NCI-H2196 (cell line): ENCODE measurements around the gene CTDP1.

ENCODE experiments used
- DNase-seq: peaks from one replicate; lab custom pipeline; 2025; ENCODE audit not compliant: unreplicated experiment; lab: John Stamatoyannopoulos, UW

Gene CTDP1, protein sequence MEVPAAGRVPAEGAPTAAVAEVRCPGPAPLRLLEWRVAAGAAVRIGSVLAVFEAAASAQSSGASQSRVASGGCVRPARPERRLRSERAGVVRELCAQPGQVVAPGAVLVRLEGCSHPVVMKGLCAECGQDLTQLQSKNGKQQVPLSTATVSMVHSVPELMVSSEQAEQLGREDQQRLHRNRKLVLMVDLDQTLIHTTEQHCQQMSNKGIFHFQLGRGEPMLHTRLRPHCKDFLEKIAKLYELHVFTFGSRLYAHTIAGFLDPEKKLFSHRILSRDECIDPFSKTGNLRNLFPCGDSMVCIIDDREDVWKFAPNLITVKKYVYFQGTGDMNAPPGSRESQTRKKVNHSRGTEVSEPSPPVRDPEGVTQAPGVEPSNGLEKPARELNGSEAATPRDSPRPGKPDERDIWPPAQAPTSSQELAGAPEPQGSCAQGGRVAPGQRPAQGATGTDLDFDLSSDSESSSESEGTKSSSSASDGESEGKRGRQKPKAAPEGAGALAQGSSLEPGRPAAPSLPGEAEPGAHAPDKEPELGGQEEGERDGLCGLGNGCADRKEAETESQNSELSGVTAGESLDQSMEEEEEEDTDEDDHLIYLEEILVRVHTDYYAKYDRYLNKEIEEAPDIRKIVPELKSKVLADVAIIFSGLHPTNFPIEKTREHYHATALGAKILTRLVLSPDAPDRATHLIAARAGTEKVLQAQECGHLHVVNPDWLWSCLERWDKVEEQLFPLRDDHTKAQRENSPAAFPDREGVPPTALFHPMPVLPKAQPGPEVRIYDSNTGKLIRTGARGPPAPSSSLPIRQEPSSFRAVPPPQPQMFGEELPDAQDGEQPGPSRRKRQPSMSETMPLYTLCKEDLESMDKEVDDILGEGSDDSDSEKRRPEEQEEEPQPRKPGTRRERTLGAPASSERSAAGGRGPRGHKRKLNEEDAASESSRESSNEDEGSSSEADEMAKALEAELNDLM

DNA sequence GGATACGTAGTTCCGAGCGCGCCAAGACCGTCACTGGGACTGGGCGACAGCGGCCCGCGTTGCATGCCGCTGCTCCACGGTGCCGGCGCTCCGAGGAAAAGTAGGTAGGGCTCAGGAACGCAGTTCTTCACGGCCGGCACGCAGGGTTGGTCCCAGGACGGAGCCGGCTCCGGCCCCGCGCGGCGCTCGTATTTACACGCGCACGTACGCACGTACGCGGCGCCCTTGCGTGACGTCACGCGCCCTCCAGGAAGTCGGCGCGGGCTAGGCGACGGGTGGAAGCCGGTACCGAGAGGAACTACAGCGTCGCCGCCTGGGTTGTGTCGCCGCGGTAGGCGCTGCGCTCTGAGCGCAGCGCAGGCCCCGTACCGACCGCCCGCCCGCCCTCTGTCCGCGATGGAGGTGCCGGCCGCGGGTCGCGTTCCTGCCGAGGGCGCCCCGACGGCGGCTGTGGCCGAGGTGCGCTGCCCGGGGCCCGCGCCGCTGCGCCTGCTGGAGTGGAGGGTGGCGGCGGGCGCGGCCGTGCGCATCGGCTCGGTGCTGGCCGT lies at the start of gene CTDP1:
TSS of gene CTDP1 (plus strand) at position 252 of the 548 bp plus-strand sequence. CDS start at position 397, 145 bp downstream.
- DNase-seq, result peak; percentile 94

DNA sequence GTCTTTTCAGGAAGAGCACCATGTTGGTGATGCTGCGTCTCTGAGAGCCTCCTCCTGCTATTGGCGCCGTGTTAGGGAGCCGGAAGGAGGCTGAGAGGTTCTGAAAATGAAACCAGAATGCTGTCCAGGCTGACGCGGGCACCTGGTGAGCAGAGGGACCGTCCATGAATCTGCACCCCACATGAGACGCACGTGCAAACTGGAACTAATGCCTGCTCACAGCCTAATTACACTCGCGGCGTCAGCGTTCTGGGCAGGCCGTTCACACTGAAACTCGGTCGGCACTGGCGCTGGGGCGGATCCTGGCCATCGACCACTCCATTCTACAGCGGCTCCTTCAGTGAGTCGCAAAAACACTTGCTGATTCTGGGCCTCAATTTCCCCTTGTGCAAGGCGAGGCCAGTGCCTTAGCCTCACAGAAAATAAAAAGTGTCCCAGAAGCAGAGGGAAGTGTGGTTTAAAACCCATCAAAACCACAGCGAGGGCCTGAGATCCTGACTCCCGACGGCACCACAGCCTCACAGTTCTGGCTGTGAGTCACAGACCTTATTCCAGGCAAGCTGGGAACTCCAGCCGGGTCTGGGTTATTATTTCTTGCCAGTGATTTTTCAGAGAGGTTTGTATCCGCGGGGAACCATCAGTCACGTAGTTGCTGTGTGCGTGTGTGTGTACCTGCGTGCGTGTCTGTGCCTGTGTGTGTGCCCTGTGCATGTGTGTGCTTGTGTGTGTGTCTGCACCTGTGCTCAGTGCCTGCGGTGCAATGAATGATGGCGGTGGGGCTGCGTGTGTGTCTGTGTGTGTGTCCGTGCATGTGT lies 49.1 kb upstream of the CTDP1 start:
- no peak for DNase-seq

DNA sequence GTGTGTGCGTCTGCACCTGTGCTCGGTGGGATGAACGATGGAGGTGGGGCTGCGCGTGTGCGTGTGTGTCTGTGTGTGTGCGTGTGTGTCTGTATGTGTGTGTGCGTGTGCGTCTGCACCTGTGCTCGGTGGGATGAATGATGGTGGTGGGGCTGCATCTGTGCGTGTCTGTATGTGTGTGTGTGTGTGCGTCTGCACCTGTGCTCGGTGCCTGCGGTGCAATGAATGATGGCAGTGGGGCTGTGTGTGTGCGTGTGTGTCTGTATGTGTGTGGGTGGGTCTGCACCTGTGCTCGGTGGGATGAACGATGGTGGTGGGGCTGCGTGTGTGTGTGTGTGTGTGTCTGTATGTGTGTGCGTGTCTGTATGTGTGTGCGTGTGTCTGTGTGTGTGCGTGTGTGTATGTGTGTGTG lies 48.5 kb upstream of the CTDP1 start:
- DNase-seq, result no peak

DNA sequence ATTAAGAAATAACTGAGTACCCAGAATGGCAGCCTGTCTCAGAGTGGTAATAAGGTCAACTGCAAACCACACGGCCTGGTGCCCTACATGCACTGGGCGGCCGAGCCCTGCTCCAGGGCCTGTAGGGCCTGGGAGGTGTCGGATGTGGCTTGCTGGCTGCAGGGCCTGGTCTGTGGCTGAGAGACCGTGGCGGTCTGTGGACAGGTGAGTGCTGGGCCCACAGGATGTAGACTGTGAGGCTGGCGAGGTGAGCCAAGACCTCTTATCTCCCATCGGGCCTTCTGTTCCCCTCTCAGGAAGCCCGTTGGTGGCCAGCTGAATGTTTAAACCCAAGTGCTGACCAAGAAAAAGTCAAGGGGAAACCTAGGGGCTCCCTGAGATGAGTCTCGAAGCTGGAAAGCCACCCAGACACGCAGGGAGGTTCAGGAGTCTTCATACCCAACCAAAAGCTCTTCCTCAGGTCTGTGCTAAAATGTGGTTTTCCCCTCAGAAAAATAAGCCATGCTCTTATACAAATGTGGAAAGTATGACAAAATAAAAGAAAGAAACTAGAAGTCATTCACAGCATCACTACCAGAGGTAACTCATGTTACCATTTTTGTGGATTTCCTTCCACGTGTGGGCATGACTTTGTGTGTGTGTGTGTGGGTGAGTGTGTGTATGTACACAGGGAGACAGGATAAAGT lies 47.7 kb upstream of the CTDP1 start:
- DNase-seq, result no peak

DNA sequence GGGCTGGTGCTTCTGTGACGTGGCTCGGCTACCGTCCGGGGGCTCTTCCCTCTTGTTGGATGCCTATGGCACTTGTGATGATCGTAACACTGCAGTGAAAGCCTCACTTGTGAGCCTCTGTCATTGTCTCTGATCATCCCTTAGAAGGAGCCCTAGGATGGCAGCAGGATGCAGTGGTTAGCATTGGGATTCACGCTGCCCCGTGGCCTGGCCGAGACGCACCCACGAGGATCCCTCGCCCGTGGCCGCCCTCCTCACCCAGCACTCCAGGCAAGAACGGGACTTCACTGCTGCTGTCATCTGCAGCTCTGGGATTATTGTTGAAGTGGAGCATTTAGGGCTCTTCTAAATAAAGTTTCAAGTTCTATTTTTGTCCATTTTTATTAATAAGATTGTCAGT lies 46.8 kb upstream of the CTDP1 start:
- no peak for DNase-seq

DNA sequence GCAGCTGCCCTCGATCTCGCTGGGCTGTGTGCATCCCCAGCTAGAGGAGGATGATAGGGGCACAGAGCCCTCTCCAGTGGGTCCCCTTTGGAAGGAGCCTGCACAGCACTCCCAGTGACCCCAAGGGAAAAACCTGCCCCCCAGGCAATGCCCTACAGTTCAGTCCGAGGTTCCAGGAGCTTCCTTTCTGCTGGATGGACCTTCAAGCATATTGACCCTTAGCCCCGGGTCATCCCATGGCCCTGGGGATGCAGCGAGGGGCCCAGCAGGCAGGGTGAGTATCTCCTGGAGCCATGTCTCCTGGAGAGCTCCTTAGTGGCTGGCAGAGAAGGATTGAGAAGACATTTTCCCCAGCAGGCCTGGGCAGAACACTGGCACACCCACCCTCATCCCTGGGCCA lies 45.4 kb upstream of the CTDP1 start:
- DNase-seq, result no peak

DNA sequence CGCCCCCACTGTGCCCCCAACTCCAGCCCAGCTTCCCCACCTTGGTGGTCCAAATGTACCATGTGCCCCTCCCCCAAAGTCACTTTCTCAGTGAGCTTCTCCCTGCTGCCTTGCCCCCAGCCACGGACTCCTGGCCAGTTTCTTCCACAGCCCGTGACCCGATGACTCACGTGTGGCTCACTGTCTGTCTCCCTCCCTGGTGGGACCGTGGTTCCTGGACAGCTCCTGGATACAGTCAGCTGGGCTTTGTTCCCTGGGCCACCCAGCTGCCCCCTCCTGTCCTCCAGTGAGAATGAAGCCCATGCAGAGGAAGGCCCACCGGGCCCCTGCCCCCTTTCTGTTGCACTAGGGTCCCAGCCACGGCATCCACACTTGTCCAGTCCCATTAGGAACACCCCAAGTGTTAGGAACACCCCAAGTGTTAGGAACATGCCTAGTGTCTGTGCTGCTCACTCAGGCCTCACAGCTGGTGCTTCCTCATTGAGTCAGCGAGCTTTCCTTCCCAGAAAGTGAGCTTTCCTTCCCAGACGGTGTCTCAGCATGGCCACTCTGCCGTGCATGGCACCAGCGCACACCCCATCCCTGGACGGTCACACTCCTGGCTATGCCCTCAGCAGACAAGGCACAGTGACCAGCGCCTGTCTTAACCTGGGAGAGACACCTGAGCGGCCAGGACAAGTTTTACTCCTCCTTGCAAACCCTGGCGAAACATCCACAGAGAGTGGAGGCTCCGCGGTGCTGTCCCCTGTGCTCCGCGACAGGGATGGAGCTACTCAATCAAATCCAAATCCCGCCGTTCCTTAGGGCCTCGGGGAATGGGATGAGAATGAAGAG lies 44.8 kb upstream of the CTDP1 start:
- DNase-seq, result no peak

DNA sequence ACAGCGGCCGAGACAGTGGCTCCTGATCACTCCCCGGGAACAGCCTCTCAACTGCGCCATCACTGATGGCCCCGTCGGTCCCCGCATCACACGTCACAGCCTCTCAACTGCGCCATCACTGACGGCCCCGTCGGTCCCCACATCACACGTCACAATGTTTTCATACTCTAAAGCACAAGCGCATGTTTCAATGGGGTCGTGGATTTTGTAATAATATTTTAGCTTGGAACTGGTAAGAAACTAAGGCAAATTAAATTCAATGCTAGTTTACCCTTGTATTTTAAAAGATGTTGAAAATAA lies 44.2 kb upstream of the CTDP1 start:
- DNase-seq, result no peak

DNA sequence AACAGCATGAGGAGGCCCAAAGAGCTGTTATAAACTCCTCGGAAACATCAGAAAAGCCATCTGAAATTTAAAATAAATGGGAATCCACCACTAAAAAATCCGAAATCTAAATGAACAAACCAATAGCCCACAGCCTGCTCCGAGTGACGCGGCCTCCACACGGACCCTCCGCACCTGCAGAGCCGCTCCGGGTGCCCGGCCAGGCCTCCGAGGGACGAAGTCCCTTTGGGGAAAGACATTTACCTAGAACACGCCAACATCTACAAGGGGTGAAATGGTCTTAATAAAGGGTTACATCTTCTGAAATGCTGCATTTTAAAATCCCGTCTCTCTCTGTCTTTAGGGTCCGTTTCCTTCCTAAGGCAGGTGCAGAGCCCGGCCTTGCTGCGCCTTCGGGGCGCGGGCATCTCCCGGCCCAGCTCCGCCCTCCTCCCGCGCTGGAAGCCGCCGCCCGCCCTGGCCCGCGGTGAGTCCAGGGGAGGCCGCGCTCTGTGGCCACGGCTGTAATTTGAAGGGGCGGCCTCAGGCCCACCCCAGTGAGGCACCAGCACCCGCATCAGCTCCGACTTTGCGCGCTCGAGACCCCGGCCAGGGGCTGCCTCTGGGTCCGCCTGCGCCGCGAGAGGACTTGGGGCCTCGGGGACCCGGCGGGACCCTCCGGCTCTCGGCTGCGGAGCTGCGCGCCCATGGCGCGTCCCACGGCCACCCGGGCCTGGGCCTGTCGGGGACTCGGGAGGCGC lies 42.3 kb upstream of the CTDP1 start:
- DNase-seq, result no peak

DNA sequence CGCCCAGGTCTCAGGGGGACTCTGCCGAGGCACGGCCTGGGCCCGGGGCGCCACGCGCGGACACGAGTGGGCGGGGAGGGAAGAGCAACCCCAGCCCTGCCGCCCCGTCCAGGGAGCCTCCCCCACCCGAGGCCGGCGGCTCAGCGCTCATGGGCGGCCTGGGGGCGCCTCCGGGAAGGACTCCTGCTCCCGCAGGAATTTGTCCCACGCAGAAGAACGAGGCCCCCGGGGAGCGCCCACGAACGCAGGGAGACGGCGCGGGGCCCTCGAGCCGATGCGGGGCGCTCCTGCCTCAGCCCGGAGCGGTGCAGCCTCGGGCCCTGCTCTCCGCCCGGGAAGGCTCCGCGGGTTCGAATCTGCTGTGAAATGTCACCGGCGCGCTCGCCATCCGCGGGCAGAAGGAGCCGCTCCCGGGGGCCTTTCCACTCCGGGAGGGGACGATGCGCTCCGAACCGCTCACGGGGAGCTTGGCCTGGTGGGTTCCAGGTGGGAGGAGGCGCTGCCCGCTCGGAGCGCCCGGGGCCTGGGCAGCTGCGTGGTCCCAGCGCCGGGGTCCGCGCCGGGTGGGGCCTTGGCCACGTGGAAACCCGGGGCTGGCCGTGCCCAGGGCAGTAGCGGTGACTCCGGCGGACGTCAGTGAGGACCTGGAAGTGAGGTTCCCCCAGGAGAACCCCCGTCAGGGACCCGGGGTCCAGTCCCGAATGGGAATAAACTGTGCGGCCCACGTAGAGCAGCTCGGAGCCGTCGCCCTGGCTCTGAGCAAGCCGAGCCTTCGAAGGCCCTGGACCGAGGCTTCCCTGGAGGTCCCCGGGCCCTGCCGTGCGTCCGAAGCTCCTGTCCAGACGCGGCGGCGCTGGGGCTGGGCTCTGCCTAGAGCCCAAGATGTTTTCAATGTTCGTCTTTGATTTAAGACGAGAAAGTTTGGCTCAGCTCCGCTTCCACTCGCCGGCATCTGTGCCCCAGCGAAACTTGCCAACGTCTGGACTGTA lies 41.4 kb upstream of the CTDP1 start:
- no peak for DNase-seq

DNA sequence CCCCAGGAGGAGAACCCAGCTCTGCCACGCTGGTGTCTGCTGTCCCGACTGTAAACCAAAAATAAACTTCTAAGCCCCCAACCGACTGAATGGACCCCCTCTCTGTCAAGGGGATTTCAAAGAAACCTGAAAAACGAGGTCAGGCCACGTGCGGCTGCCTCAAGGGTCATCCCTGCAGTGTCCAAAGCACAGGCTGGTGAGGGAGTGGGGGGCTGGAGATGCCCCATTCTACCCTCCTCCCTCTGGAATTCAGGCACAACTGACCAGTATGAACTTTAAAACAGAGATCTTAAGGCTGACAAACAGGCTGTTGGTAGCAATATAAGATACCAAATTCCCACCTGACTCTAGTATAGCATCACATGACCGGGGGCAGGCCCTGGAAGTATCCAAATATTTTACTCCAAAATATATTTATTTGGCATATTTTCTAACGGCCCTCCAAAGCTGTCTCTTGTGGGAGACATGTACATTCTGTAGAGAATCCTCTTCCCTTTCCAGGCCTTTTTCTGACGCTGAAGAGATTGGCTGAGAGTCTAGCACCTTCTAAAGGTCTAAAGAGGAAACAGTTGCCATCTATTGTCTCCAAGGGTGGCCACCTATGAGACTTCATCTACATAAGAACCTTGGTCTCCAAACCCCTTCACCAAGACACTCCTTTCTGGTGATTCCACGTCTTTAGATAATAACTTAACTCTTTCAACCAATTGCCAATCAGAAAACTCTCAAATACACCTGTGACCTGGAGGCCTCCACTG lies 40.4 kb upstream of the CTDP1 start:
- peak; percentile 14 for DNase-seq

DNA sequence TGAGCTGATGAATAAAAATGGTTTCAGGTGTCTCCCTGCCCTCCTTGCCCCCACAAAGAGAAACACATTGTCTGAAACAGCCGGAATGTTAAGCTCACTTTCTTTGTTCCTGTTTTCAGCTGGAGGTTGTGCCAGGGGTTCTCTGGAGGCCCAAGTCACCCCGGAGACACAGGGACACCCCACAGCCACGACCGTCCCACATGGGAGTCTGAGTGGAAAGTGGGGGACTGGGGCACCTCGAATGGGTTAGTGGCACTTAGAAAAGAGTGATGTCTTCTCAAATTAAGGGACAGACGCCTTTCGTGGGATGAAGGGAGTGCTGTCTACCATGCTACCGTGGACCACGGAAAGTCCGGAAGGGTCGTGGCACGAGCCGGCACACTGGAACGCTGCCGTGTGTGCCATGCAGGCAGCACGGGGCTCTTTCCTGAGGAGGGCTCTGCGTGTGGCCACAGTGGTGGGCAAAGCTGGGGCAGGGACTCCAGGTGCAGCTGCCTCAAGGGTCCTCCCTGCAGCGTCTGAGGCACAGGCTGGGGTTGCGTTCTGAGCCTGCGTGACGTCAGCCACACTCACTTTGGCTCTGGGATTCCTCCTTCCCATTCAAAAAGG lies 39.4 kb upstream of the CTDP1 start:
- DNase-seq, result no peak

DNA sequence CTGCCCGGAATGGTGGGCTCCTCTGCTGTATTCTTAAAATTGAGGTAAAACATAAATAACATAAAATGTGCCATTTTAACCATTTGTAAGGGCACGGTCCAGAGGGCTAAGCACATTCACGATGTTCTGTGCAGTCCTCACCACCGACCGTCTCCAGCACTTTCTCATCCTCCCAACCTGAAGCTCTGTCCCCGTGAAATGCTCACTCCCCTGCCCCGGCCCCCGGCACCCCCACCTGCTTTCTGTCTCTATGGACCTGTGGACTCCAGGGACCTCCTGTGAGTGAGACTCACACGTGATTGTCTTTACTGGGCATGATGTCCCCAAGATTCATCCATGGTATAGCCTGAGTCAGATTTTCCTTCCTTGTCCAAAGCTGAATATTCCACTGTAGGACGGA lies 38.7 kb upstream of the CTDP1 start:
- no peak for DNase-seq

DNA sequence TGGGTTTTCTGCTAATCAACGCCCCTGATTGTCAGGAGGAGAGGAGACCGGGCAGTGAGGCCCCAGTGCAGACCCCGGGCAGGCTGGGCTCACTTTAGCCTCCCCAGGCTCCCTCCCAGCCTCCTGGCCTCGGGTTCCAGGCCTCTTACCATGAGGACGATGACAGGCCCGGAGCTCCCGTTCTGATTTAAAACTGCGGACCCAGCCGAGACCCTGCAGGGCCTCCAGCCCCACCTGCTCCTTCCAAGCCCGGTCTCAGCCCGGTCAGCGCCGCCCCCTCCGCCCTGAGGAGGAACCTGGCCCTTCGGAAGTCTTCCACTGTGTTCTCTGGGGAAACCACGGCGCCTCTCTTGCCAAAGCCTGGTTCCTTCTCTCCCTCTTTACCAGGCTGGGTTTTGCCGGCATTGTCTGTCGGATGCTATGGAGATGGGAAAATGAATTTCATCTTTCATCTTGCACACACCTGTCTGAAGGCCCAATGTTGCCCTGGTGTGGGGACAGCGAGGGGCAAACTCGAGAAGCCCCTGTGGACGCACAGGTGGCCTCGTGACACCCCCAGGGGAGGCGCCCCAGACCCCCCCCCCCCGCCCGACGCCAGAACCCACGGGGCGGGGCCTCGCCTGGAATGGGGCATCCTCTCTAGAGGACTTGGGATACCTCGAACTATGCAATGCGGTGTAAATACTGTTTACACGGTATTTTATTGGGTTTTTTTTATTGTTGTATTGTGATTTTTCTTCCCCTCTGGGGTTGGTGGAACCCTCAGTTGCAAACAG lies 37.7 kb upstream of the CTDP1 start:
- DNase-seq, result no peak

DNA sequence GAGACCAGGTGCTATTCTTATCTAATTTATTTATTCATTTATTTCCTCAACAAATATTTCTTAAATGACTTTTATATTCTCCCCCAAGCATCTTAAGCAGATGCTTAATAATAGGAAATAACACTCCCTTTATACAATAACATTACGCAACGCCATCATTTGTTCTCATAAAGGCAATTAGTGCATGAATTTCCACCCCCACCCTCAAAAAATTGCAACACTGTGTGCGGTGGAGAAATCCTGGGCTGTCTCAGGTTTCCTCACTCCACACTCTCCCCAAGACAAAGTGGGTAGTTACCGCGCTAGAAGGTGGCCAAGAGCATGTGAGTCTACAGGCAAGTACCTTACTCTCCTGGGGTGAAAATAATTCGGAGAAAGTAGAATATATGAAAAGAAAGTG lies 37.0 kb upstream of the CTDP1 start:
- no peak for DNase-seq
